Mucosa of rectum (tissue), 2 donors: Measurements from ENCODE around the gene RSPH1.

Experiments
- H3K27ac ChIP-seq, 2 donors: one replicate each; pipeline ENCODE4 v1.7.0; 2013; ENCODE audit warnings: inconsistent platforms in 2 of 2, low read depth in 2 of 2, low read length in 2 of 2
- H3K27me3 ChIP-seq, 2 donors: one replicate each; pipeline ENCODE4 v1.7.0; 2013; ENCODE audit warnings: low read length in 2 of 2; ENCODE audit not compliant: control insufficient read depth in 2 of 2, insufficient read depth in 2 of 2
- H3K36me3 ChIP-seq, 2 donors: one replicate each; pipeline ENCODE4 v1.7.0; 2013; ENCODE audit warnings: low read length in 2 of 2; ENCODE audit not compliant: control insufficient read depth in 2 of 2, insufficient read depth in 2 of 2
- H3K4me1 ChIP-seq, 2 donors: one replicate each; pipeline ENCODE4 v1.7.0; 2013; ENCODE audit warnings: low read length in 2 of 2, mild to moderate bottlenecking in 1 of 2; ENCODE audit not compliant: control insufficient read depth in 2 of 2, insufficient read depth in 2 of 2
- H3K4me3 ChIP-seq, 2 donors: one replicate each; pipeline ENCODE4 v1.7.0; 2013; ENCODE audit warnings: low read length in 2 of 2
- H3K9ac ChIP-seq, 2 donors: one replicate each; pipeline ENCODE4 v1.7.0; 2013; ENCODE audit warnings: low read length in 2 of 2, low read depth in 1 of 2, mild to moderate bottlenecking in 1 of 2
- H3K9me3 ChIP-seq, 2 donors: one replicate each; pipeline ENCODE4 v1.7.0; 2013; ENCODE audit warnings: low read length in 2 of 2; ENCODE audit not compliant: control insufficient read depth in 2 of 2
- donor health status: healthy.
- donor health status: Normal muscosa, but diverticular disease.

The RSPH1 gene

DNA sequence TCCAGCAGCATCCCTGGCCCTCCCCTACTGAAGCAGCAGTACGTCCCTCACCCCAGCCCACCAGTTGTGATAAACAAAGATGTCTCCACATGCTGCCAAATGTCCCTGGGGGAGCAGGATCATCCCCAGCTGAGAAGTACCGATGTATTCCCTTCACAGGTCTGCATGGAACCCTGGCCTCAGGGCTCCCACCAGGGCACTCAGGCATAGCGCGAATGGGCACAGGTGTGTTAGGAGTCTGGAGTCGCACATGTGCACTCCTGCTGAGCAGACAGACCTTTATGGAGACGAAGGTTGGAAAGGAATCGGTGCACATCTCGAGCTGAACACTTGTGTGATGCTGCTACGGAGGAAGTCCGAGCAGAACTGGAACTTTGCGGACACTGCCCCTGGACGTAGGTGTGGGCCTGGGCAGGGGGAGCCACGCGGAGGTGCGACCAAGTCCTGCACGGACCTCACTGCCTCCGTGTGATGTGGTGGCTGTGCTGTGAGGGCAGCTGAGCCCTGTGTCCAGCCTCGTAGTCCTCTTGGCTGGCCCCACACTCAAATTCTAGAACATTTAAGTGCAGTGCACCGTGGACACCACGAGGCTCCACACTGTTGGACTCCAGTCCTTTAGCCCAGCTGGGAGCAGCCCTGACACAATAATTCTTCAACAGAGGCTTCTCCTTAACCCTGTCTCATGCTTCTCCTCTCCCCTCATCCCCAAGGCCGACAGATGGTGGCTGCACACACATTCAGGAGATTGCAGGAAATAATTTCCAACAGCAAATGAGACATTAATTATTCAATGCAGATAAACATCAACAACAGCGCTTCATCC is 43.4 kb downstream of the RSPH1 start:
- Histone ChIP-seq H3K9ac (no peak overlapping the region), H3K36me3 (no peaks in the 10 kb centered on the region), H3K9me3 (no peaks in the 10 kb centered on the region), H3K4me1 (peaks cover 5 to 6% of the 10 kb centered on the region in 2 donors), H3K4me3 (no peak overlapping the region), H3K27me3 (no peaks in the 10 kb centered on the region), H3K27ac (no peak overlapping the region)

GRCh38 chr21:42451941-42452340 is 44.1 kb downstream of the RSPH1 start:
- Histone ChIP-seq H3K4me3 (no peak overlapping the region), H3K36me3 (no peaks in the 10 kb centered on the region), H3K9me3 (no peaks in the 10 kb centered on the region), H3K9ac (no peak overlapping the region), H3K27ac (no peak overlapping the region), H3K27me3 (no peaks in the 10 kb centered on the region), H3K4me1 (peaks cover 5 to 6% of the 10 kb centered on the region in 2 donors)

GRCh38 chr21:42448686-42449085 is 47.3 kb downstream of the RSPH1 start:
- Histone ChIP-seq H3K4me3 (no peak overlapping the region), H3K36me3 (no peaks in the 10 kb centered on the region), H3K27me3 (peaks cover 0 to 3% of the 10 kb centered on the region in 2 donors), H3K27ac (no peak overlapping the region), H3K9ac (no peak overlapping the region), H3K4me1 (peaks cover 2 to 3% of the 10 kb centered on the region in 2 donors), H3K9me3 (no peaks in the 10 kb centered on the region)

DNA sequence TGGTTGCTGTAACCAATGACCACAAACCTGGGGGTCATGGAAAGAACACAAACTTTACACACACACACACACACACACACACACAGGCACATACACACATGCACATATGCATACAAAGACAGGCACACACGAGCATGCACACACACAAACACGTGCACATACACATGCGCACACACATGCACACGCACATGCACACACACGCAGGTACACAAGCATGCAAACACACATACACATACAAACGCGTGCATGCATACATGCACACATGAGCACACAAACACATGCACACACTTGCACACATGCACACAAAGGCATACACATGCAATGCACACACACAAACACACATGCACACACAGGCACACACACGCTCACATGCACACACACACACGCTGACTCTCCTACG is 48.3 kb downstream of the RSPH1 start:
- Histone ChIP-seq H3K9ac (no peak overlapping the region), H3K9me3 (no peaks in the 10 kb centered on the region), H3K4me1 (peaks cover 2 to 3% of the 10 kb centered on the region in 2 donors), H3K4me3 (no peak overlapping the region), H3K27ac (no peak overlapping the region), H3K36me3 (no peaks in the 10 kb centered on the region), H3K27me3 (peaks cover 0 to 3% of the 10 kb centered on the region in 2 donors)

DNA sequence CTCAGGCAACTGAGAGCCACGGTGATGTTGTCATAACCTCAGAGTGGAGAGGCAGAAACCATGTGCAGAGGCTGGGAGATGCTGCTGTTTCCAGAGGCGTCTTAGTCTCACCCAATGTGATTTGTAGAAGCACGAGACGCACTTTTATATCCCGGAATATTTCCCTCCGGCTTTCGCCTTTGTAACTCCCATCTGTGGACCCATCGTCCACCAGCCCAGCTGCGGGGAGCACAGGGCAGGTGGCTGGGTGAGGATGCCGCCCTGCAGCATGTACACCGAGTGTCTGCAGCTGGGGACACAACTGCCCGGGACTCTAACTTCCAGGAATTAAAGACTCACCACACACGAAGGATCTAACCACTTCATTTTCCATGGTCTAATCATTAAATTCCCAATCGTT is 48.8 kb downstream of the RSPH1 start:
- Histone ChIP-seq H3K4me3 (no peak overlapping the region), H3K27ac (no peak overlapping the region), H3K9me3 (no peaks in the 10 kb centered on the region), H3K36me3 (no peaks in the 10 kb centered on the region), H3K27me3 (peaks cover 0 to 3% of the 10 kb centered on the region in 2 donors), H3K9ac (no peak overlapping the region), H3K4me1 (peaks cover 2 to 3% of the 10 kb centered on the region in 2 donors)

DNA sequence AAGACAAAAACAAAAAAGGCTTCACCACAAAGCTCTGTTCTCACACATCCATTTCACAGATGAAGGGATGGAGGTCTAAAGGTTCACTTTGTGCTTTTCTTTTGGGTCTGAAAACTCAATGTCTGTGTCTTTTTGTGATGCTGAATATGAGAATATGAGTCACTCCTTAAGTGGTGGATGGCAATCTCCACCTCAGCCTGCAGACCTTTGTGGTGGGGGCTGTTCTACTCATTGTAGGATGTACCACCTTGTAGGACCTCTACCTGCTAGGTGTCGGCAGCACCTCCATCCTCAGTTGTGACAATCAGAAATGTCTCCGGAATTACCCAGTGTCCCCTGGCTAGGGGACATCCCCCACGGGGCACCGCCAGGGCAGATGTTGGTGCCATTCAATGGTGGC is 49.5 kb downstream of the RSPH1 start:
- Histone ChIP-seq H3K36me3 (no peaks in the 10 kb centered on the region), H3K27me3 (peaks cover 0 to 3% of the 10 kb centered on the region in 2 donors), H3K4me3 (no peak overlapping the region), H3K9me3 (no peaks in the 10 kb centered on the region), H3K9ac (no peak overlapping the region), H3K27ac (no peak overlapping the region), H3K4me1 (peaks cover 2 to 3% of the 10 kb centered on the region in 2 donors)

- Histone ChIP-seq H3K27ac (no peak overlapping the region), H3K4me3 (no peak overlapping the region), H3K9ac (no peak overlapping the region), H3K9me3 (no peaks in the 10 kb centered on the region), H3K27me3 (peaks cover 0 to 3% of the 10 kb centered on the region in 2 donors), H3K36me3 (no peaks in the 10 kb centered on the region), H3K4me1 (peaks cover 2 to 3% of the 10 kb centered on the region in 2 donors)
These were observed 50.7 kb downstream of the RSPH1 start for GRCh38 chr21:42445311-42445710.

DNA sequence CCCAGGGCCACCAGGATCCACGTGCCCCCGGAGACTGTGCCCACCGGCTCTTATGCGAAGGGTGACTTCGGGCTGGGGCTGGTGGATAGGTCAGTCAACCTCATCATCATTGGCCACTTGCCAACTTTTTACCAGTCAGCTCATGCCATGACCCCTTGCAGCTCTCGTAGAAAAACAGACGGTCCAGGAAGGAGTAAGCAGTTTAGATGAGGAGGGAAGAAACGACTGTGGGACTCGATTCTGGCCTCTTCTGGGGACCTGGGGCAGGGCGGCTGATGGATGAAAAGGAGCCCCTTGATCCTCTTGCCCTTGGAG is 51.3 kb downstream of the RSPH1 start:
- H3K4me1 ChIP-seq, result peaks cover 0 to 1% of the 10 kb centered on the region in 2 donors
- no peaks in the 10 kb centered on the region for H3K9me3 ChIP-seq
- H3K36me3 ChIP-seq, result no peaks in the 10 kb centered on the region
- no peak overlapping the region for H3K27ac ChIP-seq
- no peak overlapping the region for H3K4me3 ChIP-seq
- no peak overlapping the region for H3K9ac ChIP-seq
- H3K27me3 ChIP-seq, result peaks cover 0 to 3% of the 10 kb centered on the region in 2 donors

DNA sequence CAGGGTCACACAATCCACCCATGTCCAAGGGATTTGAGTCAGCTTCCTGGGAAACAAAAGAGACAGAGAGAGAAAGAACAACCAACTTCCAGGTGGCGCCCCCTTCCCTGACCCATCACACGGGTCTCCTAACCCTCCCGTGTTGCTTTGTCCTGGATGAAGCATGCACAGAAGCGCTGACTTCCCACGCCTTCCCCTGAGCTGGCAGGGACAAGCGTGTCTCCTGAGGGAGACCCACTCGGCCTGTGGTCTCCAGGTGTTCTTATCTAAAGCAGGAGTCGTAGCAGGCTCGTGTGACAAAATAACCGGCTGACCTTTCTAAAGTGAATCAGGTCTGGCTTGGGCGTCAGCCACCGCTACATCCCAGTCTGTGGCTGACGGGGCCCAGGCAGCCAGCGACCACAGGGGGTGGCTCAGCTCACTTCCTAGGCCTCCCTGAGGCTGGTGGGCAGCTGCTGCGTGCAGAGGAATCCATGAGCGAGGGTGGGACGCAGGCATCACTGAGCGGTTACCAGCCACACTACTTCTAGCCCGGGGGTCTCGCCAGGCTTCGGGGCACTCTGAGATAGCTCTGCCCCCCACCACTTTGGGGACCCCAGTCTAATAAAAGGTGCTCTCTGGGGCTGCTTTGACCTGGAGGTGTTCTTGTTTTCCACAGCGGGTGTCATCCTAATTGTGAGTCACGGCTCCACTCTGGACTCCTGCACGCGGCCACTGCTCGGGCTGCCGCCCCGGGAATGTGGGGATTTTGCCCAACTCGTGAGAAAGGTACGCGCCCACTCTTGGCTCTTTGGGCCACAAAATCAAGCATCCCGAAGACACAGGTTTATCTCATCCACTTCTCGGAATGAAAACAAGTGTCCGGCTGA is 51.9 kb downstream of the RSPH1 start:
- Histone ChIP-seq H3K9me3 (no peaks in the 10 kb centered on the region), H3K27ac (no peak overlapping the region), H3K27me3 (peaks cover 0 to 3% of the 10 kb centered on the region in 2 donors), H3K4me1 (no peaks in the 10 kb centered on the region), H3K4me3 (no peak overlapping the region), H3K36me3 (no peaks in the 10 kb centered on the region), H3K9ac (no peak overlapping the region)

GRCh38 chr21:42443181-42443785 is 52.7 kb downstream of the RSPH1 start:
- Histone ChIP-seq H3K9me3 (no peaks in the 10 kb centered on the region), H3K27ac (no peak overlapping the region), H3K36me3 (no peaks in the 10 kb centered on the region), H3K4me3 (no peak overlapping the region), H3K4me1 (no peaks in the 10 kb centered on the region), H3K9ac (no peak overlapping the region), H3K27me3 (peaks cover 0 to 3% of the 10 kb centered on the region in 2 donors)
